HG02943 (cell line): Measurements from ENCODE around the gene ARHGEF11.

Experiments used
- ATAC-seq: cut with Tn5 transposase; IDR thresholded peaks from one replicate; pipeline ENCODE4 v1.9.1; 2021; ENCODE audit warnings: mild to moderate bottlenecking, low read depth, moderate library complexity; ENCODE audit not compliant: unreplicated experiment

Gene ARHGEF11

DNA sequence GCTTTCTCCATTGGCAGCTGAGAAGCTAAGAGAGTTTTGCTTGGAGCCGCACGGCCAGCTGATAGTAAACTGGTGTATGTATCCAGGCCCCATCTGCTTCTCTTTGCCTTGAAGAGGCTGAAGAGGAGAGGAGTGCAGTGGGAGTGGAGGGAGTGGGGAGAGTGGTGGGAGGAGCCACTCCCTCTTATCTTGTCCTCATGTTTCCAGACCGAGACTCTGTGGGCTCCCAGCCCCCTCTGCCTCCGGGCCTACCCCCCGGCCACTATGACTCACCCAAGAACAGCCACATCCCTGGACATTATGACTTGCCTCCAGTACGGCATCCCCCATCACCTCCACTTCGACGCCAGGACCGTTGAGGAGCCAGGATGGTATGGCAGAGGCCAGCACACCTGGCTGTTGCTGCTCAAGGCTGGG is 131.1 kb downstream of the ARHGEF11 start:
- no peak for ATAC-seq

DNA sequence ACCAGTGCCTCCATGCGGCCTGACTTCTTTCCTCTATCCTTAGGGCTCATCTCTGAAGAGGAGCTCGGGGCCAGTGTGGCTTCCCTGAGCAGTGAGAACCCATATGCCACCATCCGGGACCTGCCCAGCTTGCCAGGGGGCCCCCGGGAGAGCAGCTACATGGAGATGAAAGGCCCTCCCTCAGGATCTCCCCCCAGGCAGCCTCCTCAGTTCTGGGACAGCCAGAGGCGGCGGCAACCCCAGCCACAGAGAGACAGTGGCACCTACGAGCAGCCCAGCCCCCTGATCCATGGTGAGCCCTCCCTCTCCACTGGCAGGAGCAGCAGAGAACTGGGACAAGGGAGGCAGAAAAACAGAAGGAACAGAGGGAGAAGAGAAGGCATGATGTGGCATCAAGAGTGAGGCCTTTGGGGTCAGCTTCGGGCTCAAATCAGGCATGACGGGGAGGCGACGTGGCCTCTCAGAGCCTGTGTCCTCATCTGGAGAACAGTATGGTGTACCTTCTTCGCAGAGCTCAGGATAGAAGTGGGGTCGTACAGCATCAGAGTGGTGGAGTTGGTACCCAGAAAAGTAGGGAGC is 131.6 kb downstream of the ARHGEF11 start:
- no peak for ATAC-seq

DNA sequence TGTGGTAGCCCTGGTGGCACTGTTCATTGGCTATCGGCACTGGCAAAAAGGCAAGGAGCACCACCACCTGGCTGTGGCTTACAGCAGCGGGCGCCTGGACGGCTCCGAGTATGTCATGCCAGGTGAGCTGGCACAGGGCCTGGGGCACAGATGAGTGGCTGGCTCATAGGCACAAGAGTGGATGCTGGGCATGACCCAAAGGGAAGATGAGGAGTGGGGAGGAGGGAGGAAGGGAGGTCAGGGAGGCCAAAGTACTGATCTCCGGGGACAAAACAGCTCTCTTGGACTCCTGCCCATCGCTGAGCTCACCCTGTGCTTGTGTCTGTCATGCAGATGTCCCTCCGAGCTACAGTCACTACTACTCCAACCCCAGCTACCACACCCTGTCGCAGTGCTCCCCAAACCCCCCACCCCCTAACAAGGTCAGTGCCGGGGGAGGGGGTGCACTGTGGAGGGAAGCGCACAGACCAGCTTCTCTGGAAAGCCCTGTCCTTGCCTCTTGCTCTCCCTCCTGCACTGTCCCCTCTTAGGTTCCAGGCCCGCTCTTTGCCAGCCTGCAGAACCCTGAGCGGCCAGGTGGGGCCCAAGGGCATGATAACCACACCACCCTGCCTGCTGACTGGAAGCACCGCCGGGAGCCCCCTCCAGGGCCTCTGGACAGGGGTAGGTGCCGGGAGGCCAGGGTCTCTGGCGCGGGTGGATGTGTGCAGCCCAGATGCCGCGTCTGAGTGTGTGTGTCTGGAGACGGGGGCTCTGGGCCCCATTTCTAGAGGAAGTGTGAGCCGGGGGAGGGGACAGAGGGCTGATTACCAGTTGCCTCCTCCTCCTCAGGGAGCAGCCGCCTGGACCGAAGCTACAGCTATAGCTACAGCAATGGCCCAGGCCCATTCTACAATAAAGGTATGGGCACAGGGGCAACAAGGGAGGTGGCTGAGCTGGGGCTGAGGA is 132.4 kb downstream of the ARHGEF11 start:
- no peak for ATAC-seq

DNA sequence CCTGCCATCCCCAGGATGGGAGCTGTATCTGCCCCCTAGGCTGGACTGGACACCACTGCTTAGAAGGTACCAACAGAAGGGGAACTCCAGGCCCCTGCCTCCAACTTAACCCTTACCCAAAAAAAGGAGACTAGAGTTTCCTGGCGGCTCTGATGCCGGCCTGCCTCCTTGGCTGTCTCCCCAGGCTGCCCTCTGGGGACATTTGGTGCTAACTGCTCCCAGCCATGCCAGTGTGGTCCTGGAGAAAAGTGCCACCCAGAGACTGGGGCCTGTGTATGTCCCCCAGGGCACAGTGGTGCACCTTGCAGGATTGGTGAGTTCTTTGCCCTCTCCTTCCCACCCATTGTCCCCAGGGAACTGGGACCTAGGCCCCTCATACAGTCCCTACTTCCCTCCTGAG is 133.2 kb downstream of the ARHGEF11 start:
- ATAC-seq = no peak

DNA sequence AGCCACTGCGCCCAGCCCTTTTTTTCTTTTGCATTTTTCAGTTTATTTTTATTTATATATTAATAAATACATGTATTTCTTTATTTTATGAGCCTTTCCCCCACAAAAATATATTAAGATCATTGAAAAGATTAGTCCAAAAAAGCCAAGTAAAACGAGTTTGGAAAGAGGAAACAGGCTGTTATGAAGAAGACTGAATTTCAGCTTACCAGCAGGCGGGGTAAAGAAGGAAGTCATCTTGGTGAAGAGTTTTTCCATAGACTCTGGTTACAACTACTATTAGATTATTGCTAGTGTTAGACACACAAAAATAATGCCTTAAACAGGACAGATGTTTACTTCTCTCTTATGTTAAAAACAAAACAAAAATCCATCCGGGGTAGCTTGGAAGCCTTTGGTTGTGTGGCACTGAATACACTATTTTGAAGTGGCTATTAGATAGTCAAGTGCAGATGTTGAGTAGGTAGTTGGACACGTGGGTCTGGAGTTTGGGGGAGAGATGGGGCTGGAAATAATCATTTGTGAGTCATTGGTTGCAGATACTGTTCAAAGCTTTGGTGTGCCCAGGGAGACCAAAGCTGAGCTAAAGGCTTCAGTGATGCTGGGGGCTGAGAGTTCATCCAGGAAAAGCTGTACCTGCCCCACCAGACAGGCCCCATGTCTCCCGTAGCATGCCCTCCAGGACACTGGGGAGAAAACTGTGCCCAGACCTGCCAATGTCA is 133.8 kb downstream of the ARHGEF11 start:
- no peak for ATAC-seq

DNA sequence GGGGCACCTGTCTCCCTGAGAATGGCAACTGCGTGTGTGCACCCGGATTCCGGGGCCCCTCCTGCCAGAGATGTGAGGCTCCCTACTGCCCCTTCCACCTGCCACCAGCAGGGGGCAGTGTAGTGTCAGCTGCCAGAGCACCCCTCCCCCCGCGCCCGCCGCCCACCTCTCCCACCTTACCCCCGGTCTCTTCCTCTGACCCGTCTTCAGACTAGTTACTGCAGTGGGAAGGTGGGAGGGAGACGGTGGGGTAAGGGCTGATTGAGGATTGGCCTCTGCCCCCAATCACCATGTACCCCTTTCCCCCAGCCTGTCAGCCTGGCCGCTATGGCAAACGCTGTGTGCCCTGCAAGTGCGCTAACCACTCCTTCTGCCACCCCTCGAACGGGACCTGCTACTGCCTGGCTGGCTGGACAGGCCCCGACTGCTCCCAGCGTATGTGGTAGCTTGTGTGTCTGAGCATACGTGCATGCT is 135.2 kb downstream of the ARHGEF11 start:
- no peak for ATAC-seq

DNA sequence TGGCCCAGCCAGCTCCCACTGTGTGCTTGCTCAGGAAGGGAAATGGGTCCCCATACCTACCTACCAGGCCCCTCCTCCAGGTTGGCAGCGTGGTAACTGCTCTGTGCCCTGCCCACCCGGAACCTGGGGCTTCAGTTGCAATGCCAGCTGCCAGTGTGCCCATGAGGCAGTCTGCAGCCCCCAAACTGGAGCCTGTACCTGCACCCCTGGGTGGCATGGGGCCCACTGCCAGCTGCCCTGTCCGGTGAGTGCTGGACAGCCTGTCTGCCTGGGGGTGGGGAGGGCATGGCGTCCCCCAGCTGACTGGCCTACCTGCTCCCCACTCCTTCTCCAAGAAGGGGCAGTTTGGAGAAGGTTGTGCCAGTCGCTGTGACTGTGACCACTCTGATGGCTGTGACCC is 135.9 kb downstream of the ARHGEF11 start:
- ATAC-seq = no peak

DNA sequence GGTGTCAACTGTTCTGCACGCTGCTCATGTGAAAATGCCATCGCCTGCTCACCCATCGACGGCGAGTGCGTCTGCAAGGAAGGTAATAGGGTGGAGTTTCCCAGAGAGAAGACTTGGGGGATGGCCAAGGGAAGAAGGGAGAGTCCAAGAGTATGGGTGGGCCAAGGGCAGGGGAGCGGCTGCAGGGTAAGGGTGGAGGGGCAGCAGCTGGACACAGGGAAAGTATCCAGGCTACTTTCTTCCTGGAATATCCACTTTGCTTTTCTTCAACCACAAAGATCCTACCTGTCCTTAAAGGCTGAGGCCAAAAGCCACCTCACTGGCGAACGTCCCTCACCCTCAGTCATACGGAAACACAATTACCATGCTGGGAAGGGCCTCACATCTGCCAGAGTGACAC is 136.6 kb downstream of the ARHGEF11 start:
- no peak for ATAC-seq

DNA sequence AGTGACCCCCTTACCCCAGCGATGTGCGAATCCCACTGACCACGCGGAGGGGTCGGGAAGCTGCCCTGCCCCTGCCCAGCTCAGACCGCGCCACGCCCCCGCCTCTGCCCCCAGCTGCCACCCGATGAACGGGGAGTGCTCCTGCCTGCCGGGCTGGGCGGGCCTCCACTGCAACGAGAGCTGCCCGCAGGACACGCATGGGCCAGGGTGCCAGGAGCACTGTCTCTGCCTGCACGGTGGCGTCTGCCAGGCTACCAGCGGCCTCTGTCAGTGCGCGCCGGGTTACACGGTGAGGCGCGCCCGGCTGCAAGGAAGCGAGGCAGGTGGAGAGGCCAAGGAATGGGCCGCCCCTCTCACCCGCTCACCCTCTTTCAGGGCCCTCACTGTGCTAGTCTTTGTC is 137.0 kb downstream of the ARHGEF11 start:
- ATAC-seq = no peak

DNA sequence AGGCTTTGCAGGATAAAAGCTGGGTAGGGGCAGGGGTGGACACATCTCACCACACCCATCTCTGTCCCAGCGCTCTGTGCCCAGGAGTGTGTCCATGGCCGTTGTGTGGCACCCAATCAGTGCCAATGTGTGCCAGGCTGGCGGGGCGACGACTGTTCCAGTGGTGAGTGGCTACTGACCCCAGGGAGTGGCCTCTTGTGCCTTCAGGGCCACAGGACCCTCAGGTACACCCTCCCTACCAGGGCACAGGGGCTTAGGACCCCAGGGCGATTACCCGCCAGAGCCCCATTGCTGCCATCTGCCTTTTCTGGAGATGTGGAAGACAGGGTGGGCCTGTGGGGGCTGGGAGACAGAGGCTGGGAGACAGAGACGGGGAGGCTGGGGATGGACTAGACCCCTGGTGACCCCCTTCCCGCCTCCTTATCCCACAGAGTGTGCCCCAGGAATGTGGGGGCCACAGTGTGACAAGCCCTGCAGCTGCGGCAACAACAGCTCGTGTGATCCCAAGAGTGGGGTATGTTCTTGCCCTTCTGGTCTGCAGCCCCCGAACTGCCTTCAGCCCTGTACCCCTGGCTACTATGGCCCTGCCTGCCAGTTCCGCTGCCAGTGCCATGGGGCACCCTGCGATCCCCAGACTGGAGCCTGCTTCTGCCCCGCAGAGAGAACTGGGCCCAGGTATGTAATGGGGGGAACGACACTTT is 139.2 kb downstream of the ARHGEF11 start:
- no peak for ATAC-seq

DNA sequence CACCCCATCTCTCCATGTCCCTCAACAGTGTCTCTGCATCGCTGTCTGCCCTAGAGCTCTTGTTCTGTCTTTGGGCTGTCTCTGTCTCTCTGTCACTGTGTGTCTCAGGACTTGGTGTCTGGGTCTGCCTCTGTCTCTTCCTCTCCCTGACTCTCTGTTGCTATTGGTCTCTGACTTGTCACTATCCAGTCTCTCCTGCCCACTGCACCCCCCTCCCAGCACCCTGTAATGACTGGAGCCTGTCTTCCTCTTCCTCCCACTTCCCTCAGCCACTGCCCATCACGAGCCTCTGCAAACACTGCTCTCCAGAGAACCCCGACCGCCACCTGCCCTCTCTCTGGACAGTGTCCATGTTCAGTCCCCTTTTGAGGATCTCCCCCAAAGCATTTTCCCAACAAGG is 139.9 kb downstream of the ARHGEF11 start:
- ATAC-seq = no peak

DNA sequence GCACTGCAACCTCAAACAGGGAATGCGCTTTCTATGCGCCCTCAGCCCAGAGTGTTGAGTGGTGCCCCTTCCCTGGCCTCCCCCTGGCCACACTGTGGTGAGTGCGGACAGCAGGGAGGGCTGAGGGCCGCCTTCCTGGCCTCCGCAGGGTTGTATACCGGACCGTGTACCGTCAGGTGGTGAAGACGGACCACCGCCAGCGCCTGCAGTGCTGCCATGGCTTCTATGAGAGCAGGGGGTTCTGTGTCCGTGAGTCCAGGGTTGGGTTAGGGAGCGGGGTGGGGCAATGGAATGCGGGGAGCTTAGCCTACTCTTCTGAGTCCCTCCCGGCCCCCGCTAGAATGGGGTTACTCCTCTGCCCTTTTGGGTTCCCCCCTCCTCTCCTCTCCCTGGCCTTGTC is 140.4 kb downstream of the ARHGEF11 start:
- ATAC-seq = no peak

DNA sequence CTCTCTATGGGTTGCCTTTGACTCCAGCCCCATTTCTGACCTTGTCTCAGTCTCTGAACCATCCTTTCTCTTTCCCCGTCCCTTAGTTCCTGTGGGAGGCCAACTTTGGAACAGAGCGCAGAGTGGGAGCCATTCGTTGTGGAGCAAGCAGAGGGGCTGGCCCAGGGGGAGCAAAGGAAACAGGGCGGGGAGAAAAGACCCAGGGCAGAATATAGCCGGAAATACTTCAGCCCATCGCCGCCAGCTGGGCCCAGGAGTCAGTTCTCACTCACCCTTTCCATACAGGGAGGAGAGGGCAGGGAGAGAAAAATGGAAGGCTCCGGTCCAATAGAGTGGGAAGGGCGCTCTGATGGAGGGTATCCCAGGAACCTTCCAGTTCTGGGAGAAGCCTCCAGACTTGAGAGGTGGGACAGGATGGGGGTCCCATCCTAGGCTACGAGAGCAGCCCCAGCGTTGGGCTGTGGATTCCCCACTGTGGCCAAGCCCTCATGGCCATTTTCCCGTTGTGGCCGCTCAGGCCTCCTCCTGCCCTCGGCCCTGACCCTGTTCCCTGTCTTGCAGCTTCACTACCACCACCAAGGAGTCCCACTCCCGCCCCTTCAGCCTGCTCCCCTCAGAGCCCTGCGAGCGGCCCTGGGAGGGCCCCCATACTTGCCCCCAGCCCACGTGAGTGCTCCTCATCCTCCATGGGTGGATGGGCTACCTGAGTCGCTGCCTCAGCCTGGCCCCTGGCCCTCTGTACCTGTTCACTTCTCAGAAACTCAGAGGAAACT is 141.2 kb downstream of the ARHGEF11 start:
- ATAC-seq = no peak

DNA sequence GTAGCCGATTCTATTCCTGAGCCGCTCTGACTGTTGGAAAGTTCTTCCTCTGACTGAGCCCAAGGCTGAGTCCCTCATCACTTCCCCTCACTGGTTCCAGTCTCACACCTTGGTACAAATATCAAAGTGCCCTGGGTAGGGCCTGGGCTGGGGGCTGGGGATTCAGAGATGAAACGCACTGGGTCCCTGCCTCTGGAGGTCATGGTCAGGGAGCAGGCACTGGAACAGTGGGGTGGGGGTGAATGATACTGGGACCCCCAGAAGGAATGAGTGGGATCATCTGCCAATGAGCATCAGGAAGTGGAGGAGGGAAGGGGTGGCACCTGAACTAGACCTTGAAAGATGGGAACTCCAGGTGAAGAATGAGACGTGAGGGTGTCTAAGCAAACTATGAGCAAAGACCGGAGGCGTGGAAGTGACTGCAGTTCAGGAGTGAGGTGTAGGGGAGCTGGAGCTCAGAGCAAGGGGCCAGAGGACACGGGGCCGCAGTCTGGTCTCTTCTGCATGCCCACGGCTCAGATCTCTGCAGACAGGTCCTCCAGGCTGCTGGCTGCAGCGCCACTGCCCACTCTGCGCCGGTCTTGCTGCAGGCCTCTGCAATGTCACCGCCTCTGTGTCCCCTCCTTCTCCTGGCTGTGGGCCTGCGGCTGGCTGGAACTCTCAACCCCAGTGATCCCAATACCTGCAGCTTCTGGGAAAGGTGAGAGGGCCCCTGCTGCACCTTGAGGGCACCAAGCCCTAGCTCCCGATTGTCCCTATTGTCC is 142.0 kb downstream of the ARHGEF11 start:
- ATAC-seq = no peak

DNA sequence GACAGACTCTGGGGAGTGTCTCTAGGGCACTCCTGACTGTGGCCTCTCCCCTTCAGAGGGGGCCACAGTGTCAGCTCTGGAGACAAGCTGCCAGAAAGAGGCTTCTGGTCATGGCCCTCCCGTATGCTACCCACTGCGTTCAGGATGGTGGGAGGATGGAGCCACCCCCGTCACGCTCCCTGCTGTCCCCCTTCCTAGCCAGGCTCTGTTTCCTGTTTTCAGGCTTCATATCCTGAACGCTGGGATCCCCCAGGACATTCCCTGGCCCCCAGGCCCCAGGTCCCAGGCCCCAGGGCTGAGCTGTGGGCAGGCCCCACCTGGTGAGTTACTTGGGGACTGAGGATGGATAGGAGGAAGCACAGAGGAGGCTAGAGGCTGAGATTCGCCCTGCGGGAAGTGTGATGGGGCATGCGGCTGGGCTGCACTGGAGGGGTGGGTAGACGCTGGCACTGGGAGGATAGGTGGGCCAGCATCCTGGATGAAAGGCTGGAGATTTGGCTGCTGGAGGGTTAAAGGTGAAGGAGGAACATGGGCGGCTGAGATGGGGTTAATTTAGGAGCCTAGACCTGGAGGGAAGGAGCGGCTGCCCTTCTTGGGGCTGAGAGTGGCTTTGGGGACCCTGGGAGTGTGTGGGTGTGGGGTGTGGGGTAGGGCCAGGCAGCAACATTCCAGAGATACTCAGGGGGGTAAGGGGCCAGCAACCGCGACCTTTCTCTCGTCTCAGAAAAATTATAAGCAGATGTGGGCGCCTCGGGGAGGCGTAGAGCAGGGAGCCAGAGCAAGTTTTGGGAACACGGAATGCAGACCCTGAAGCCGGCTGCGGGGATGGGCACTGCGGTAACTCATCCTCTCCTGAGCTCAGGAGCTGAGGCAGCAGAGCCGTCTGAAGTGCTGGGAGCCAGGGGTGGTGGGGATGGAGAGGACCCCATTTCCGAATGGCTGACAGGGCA is 143.3 kb downstream of the ARHGEF11 start:
- no peak for ATAC-seq

DNA sequence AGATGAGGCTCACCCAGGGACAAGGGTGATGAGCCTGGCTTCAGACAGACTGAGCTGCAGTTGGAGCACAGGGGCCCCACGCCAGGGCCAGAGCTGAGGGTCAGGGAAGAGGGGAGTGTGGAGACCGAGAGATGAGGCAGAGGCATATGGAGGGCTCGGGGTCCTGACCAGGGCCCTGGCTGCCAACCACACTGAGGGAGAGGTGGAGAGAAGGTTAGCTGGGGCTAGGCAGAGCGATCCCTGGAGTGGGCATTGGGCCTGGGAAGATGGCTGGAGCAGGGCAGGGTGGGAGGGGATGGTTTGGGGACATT is 144.0 kb downstream of the ARHGEF11 start:
- ATAC-seq = no peak

DNA sequence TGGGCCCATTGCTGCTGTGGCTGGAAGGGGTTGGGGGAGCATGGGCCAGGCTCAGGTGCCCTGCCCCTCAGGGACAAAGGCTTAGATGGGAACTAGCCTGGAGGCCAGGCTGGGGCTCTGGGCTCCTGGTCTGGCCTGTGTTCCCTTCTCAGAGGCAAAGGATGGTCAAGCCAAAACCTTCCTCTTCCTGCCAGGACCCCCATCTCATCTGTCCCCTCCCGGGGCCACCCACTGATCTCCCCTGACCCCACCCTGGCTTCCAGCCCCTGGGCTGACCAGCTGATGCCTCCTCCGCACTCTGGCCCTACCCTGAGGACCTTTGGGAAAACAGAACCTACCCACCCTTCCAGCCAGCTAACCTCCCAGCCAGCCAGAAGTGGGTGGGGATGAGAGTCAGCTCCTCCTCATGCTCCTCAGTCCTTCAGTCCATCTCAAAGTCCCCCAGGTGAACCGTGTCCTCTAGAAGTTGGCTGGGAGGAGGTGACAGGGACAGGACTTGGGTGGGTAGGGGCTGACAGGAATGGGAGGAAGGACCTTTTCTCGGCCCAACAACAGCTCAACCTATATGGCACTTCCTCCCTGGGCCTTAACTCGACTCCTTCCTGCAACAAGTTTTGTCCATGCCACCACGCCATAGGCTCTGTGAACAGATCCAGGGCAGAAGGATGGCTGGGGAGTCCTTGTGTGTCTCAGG is 144.5 kb downstream of the ARHGEF11 start:
- ATAC-seq = no peak
